Panc1 (cell line): ENCODE data around the gene DIS3L2. TPM values are rescaled to one million over a fixed set of nuclear protein-coding genes. Genes with fewer than 3 reads are reported as not detected.

Experiments used
- ATAC-seq: fragments of 200-7000 bp; cut with Tn5 transposase; 2 replicates; pipeline ENCODE4 v1.9.1; 2020; ENCODE audit warnings: mild to moderate bottlenecking, moderate library complexity
- BruUV-seq: library from RNA; stranded (reverse); fragments of 400-500 nt; replicated peaks from 2 replicates; lab custom pipeline; 2021; lab: Mats Ljungman, UMichigan
- CTCF ChIA-PET: fragments of 300-600 bp; sonication (Branson Sonifier 250); formaldehyde crosslinking; loops from one replicate; lab custom pipeline; 2022; ENCODE audit warnings: antibody characterized with exemption; lab: Charles Lee
- POLR2A ChIA-PET: fragments of 300-600 bp; sonication (Branson Sonifier 250); formaldehyde crosslinking; loops from one replicate; lab custom pipeline; 2022; ENCODE audit warnings: antibody characterized with exemption; lab: Charles Lee
- DNase-seq: peaks from one replicate; pipeline ENCODE4 v3.0.0-alpha.2; 2010; ENCODE audit warnings: low read depth, low spot score
- H3K27ac ChIP-seq: 2 replicates; pipeline ENCODE4 v1.5.1; 2011; ENCODE audit warnings: mild to moderate bottlenecking, low read length, inconsistent platforms
- H3K27me3 ChIP-seq: fragments of 200-500 bp; sonication (Bioruptor generic); 2 replicates; pipeline ENCODE4 v1.6.0; 2014; ENCODE audit warnings: low read length, inconsistent platforms; ENCODE audit not compliant: control insufficient read depth, insufficient read depth
- H3K36me3 ChIP-seq: fragments of 200-500 bp; sonication (Bioruptor generic); 2 replicates; pipeline ENCODE4 v1.5.1; 2014; ENCODE audit warnings: inconsistent platforms, mild to moderate bottlenecking, low read length, moderate library complexity; ENCODE audit not compliant: control insufficient read depth, insufficient read depth
- H3K4me1 ChIP-seq: 2 replicates; pipeline ENCODE4 v1.5.1; 2011; ENCODE audit warnings: inconsistent platforms, mild to moderate bottlenecking, low read length, moderate library complexity; ENCODE audit not compliant: control insufficient read depth, insufficient read depth
- H3K4me3 ChIP-seq, 2 experiments: 2 replicates each; pipeline ENCODE4 v1.5.1; 2011 to 2012; ENCODE audit warnings: low read depth in 2 of 2, low read length in 2 of 2, mild to moderate bottlenecking in 2 of 2, inconsistent platforms in 1 of 2, moderate library complexity in 1 of 2
- H3K9me3 ChIP-seq: fragments of 200-500 bp; sonication (Bioruptor generic); 2 replicates; pipeline ENCODE4 v1.5.1; 2014; ENCODE audit warnings: low read depth, mild to moderate bottlenecking, inconsistent platforms, low read length, moderate library complexity; ENCODE audit not compliant: control insufficient read depth, insufficient read depth
- POLR2AphosphoS5 ChIP-seq: IDR thresholded peaks from 2 replicates; pipeline ENCODE4 v1.6.1; 2012; ENCODE audit warnings: mild to moderate bottlenecking, low read depth, low read length, moderate library complexity
- SIN3A ChIP-seq: IDR thresholded peaks from 2 replicates; pipeline ENCODE4 v1.6.1; 2012; ENCODE audit warnings: low read depth, mild to moderate bottlenecking, low read length, moderate library complexity, borderline replicate concordance; ENCODE audit not compliant: insufficient read depth
- TCF7L2 ChIP-seq: IDR thresholded peaks from 2 replicates; pipeline ENCODE4 v1.6.1; 2011; ENCODE audit warnings: mild to moderate bottlenecking, low read depth, low read length, inconsistent platforms
- in situ Hi-C: cut with HindIII; loops from 2 replicates; pipeline ENCODE4 v1.10.0; 2016; ENCODE audit warnings: low sequenced_read_pairs, low pct_unique_long_range_greater_than_20kb
- intact Hi-C: fragments of 100-400 bp; cut with micrococcal nuclease; formaldehyde crosslinking; loops from one replicate; pipeline ENCODE4 v1.10.0; 2022; ENCODE audit not compliant: unreplicated experiment
- total RNA-seq: library from RNA; stranded (reverse); gene quantifications from one replicate; pipeline ENCODE4 v1.2.1, GENCODE V29; 2021; ENCODE audit not compliant: unreplicated experiment
- TF ChIP-seq, protein P1 (sequence below), 2 experiments: IDR thresholded peaks; 2 replicates each; pipeline ENCODE4 v1.6.1; 2011 to 2012; ENCODE audit warnings: low read depth in 2 of 2, control low read depth in 1 of 2, low read length in 1 of 2, mild to moderate bottlenecking in 1 of 2, moderate library complexity in 1 of 2; ENCODE audit not compliant: insufficient read depth in 1 of 2
- TF ChIP-seq, protein P2 (sequence below): fragments of 450-650 bp; IDR thresholded peaks from 2 replicates; pipeline ENCODE4 v1.5.1; 2017; ENCODE audit warnings: mild to moderate bottlenecking

The DIS3L2 gene
- total RNA-seq, 1 experiment from 2014 or later = 28.1 TPM

DNA sequence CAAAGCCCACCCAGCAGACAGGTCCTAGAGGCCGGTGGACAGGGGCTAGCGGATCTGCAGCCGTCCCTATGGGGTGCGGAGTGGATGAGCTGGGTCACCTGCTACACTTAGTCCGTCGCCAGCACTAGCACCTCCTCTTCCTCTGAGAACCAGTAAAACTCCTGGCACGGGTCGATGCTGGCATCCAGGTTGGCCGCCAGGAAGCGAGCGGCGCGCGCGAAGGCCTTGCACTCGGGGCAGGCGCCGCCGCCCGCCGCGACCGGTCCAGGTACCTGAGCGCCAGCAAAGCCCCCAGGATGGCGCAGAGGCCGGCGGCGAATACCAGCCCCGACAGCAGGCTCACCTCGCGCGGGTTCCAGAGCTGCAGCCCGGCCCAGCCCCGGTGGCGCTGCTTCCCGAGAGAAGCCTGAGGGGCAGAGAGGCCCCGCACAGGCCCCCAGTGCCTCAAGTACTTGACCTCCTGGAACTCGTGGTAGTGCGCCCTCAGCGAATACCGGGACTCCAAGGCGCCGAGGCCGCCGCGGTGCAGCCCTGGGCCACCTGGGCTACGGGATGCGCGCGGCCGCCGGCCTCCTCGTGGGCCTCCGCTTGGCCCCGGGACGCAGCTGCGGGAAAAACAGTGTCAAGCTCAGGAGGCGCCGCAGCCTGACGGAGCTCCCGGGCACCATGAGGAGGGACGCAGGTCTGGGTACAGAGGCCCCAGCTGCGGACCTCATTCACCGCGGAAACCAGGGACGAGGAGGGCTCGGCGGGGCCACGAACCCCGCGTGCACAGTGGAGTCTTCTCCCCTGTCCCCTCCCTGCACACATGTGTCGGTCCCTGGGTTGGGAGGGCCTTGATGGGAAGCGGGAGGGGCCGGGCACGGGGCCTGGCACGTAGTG, 389.5 kb downstream of the DIS3L2 start:
- H3K9me3 ChIP-seq = no peaks in the 10 kb centered on the region
- ChIA-PET CTCF (interaction anchor here (0.6 to 1.0 kb wide), 2 partner anchors 15 to 455 kb away, joined by 3 read pairs; no protein-coding TSS in a partner anchor), POLR2A (no interaction called here)
- H3K4me3 ChIP-seq = peak overlapping the region in 1 of 2 experiments; percentile 13; a peak in 1 of 4 replicates
- no peaks in the 10 kb centered on the region for H3K4me1 ChIP-seq
- ATAC-seq (peak; percentile 60), DNase-seq (no peak)
- intact Hi-C loops (no loop called here), in situ Hi-C loops (no loop called here)
- no peaks in the 10 kb centered on the region for H3K36me3 ChIP-seq
- no peak for TF ChIP-seq SIN3A
- no peak for TF ChIP-seq POLR2AphosphoS5
- no peak for TF ChIP-seq TCF7L2
- TF ChIP-seq, protein P1, sequence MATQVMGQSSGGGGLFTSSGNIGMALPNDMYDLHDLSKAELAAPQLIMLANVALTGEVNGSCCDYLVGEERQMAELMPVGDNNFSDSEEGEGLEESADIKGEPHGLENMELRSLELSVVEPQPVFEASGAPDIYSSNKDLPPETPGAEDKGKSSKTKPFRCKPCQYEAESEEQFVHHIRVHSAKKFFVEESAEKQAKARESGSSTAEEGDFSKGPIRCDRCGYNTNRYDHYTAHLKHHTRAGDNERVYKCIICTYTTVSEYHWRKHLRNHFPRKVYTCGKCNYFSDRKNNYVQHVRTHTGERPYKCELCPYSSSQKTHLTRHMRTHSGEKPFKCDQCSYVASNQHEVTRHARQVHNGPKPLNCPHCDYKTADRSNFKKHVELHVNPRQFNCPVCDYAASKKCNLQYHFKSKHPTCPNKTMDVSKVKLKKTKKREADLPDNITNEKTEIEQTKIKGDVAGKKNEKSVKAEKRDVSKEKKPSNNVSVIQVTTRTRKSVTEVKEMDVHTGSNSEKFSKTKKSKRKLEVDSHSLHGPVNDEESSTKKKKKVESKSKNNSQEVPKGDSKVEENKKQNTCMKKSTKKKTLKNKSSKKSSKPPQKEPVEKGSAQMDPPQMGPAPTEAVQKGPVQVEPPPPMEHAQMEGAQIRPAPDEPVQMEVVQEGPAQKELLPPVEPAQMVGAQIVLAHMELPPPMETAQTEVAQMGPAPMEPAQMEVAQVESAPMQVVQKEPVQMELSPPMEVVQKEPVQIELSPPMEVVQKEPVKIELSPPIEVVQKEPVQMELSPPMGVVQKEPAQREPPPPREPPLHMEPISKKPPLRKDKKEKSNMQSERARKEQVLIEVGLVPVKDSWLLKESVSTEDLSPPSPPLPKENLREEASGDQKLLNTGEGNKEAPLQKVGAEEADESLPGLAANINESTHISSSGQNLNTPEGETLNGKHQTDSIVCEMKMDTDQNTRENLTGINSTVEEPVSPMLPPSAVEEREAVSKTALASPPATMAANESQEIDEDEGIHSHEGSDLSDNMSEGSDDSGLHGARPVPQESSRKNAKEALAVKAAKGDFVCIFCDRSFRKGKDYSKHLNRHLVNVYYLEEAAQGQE (IDR thresholded peaks at IDR 0.05; ENCODE audit: insufficient read depth in 1 of 2, low read depth in 2 of 2, low read length in 1 of 2) = no peak
- no TSS peak for BruUV-seq
- no peak overlapping the region for H3K27ac ChIP-seq
- H3K27me3 ChIP-seq = peaks cover 2% of the 10 kb centered on the region; the same call in 1 of the 2 replicates

DNA sequence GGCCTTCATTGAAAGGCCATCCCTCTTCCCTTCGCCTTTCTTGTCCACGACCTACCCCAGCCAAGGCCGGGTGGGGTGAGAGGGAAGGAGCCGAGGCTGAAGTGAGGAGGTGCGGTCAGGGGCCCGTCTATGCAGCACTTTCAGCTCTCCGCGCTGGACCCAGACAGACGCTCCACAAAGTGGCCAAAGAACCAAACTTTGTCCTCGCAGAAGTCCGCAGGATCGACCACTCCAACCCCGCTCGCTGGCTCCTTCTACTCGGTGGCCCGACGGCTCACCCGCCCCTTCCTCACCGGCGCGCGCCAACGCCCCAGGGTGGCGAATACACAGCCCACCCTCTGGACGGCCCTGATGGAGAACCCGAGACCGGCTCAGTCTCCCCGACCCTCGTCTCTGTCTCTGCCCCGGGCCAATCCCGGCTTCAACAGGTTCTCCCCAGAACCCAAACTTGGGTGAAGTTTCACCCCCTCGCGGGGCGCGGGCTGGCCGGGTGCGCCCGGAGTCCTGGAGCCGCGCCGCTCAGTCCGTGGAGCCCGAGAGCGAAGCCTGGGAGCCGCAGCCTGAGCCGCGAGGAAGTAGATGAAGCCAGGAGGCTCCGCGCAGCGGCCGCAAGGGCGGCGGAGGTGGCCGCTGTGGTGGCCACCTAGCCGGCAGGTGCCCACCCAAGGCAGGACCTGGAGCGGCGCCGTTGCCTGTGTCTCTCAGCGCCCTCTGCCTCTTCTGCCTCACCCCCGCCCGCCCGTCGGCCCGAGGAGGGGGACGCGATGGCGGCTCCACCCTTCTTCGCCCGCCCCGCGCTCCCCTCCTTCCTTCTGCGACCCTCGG, 390.4 kb downstream of the DIS3L2 start:
- TF ChIP-seq SIN3A = no peak
- intact Hi-C loops = no loop called here
- H3K4me3 ChIP-seq = no peak overlapping the region
- BruUV-seq = no TSS peak
- in situ Hi-C loops = no loop called here
- no peak for DNase-seq
- CTCF ChIA-PET = interaction anchor here (1.0 kb wide), 1 partner anchor 14 kb away, joined by 3 read pairs; no protein-coding TSS in a partner anchor
- H3K4me1 ChIP-seq = no peaks in the 10 kb centered on the region
- no peaks in the 10 kb centered on the region for H3K9me3 ChIP-seq
- H3K27ac ChIP-seq = no peak overlapping the region
- H3K36me3 ChIP-seq = no peaks in the 10 kb centered on the region
- ATAC-seq = peak; percentile 37
- POLR2A ChIA-PET = no interaction called here
- H3K27me3 ChIP-seq = peaks cover 2% of the 10 kb centered on the region; the same call in 1 of the 2 replicates

DNA sequence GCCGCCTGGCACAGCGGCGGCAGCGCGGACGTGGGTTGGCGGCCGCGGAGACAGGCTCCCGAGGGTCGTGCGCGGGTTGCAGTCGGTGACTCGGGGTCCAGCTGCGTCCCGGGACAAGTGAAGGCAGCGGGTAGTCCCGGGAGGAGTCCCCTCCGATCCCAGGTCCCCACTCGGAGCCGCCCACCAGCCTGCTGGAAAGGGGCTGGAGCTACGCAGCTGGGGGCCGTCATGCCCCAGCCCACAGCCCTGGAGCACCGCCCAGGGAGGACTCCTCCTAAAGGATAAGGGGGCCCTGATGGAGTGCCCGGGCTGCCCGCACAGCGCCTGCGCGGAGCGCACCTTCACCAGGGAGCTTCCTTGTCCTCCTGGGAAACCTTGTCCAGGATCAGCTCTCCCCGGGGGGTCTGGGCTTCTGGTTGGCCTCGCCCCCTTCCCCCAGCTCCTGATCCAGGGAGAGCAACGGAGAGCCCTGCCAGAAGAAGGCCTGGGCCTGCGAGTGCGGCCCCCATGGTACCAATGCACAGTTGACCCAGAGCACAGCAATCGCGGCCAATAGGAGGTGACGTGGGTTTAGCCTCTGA, 391.1 kb downstream of the DIS3L2 start:
- POLR2A ChIA-PET = interaction anchor here (0.6 kb wide), 1 partner anchor 194 kb away, joined by 3 read pairs; no protein-coding TSS in a partner anchor
- no peak for TF ChIP-seq TCF7L2
- no peak for TF ChIP-seq POLR2AphosphoS5
- TF ChIP-seq, protein P1 (IDR thresholded peaks at IDR 0.05; ENCODE audit: insufficient read depth in 1 of 2, low read depth in 2 of 2, low read length in 1 of 2) = no peak
- no peak for TF ChIP-seq SIN3A
- TF ChIP-seq, protein P2, sequence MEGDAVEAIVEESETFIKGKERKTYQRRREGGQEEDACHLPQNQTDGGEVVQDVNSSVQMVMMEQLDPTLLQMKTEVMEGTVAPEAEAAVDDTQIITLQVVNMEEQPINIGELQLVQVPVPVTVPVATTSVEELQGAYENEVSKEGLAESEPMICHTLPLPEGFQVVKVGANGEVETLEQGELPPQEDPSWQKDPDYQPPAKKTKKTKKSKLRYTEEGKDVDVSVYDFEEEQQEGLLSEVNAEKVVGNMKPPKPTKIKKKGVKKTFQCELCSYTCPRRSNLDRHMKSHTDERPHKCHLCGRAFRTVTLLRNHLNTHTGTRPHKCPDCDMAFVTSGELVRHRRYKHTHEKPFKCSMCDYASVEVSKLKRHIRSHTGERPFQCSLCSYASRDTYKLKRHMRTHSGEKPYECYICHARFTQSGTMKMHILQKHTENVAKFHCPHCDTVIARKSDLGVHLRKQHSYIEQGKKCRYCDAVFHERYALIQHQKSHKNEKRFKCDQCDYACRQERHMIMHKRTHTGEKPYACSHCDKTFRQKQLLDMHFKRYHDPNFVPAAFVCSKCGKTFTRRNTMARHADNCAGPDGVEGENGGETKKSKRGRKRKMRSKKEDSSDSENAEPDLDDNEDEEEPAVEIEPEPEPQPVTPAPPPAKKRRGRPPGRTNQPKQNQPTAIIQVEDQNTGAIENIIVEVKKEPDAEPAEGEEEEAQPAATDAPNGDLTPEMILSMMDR = no peak
- intact Hi-C loops (no loop called here), in situ Hi-C loops (no loop called here)
- Histone ChIP-seq H3K27me3 (peaks cover 2% of the 10 kb centered on the region; the same call in 1 of the 2 replicates), H3K27ac (no peak overlapping the region), H3K9me3 (no peaks in the 10 kb centered on the region), H3K4me1 (no peaks in the 10 kb centered on the region), H3K4me3 (no peak overlapping the region), H3K36me3 (no peaks in the 10 kb centered on the region)
- CTCF ChIA-PET = interaction anchor here (0.6 kb wide), 1 partner anchor 87 kb away, joined by 3 read pairs; no protein-coding TSS in a partner anchor
- BruUV-seq = no TSS peak
- DNase-seq (no peak), ATAC-seq (no peak)
